HepG2 (cell line): ENCODE measurements around the gene SFXN5.

Experiments
- CHD2 ChIP-seq: IDR thresholded peaks from 2 replicates; pipeline ENCODE4 v1.6.1; 2011; ENCODE audit warnings: low read depth, low read length, improper control_type of control experiment
- HCFC1 ChIP-seq: fragments of 150-350 bp; IDR thresholded peaks from 2 replicates; pipeline ENCODE4 v1.6.1; 2014; ENCODE audit warnings: low read depth, low read length
- SNAPC2 ChIP-seq: sonication (generic); formaldehyde crosslinking; IDR thresholded peaks from 2 replicates; pipeline ENCODE4 v1.8.1; 2022; ENCODE audit warnings: mild to moderate bottlenecking, missing genetic modification reagents
- SRF ChIP-seq: IDR thresholded peaks from 2 replicates; pipeline ENCODE4 v1.6.1; 2011; ENCODE audit warnings: mild to moderate bottlenecking, low read depth, low read length, moderate library complexity
- TF ChIP-seq, protein P1 (sequence below): sonication (generic); formaldehyde crosslinking; IDR thresholded peaks from 2 replicates; pipeline ENCODE4 v1.5.0; 2020; ENCODE audit warnings: mild to moderate bottlenecking, missing genetic modification reagents, moderate library complexity
- TF ChIP-seq, protein P2 (sequence below): sonication (generic); formaldehyde crosslinking; IDR thresholded peaks from 2 replicates; pipeline ENCODE4 v1.4.0; 2020; ENCODE audit warnings: mild to moderate bottlenecking, missing genetic modification reagents
- TF ChIP-seq, protein P3 (sequence below): sonication (generic); formaldehyde crosslinking; IDR thresholded peaks from 2 replicates; pipeline ENCODE4 v1.4.0; 2020; ENCODE audit warnings: missing genetic modification reagents, borderline replicate concordance

DNA sequence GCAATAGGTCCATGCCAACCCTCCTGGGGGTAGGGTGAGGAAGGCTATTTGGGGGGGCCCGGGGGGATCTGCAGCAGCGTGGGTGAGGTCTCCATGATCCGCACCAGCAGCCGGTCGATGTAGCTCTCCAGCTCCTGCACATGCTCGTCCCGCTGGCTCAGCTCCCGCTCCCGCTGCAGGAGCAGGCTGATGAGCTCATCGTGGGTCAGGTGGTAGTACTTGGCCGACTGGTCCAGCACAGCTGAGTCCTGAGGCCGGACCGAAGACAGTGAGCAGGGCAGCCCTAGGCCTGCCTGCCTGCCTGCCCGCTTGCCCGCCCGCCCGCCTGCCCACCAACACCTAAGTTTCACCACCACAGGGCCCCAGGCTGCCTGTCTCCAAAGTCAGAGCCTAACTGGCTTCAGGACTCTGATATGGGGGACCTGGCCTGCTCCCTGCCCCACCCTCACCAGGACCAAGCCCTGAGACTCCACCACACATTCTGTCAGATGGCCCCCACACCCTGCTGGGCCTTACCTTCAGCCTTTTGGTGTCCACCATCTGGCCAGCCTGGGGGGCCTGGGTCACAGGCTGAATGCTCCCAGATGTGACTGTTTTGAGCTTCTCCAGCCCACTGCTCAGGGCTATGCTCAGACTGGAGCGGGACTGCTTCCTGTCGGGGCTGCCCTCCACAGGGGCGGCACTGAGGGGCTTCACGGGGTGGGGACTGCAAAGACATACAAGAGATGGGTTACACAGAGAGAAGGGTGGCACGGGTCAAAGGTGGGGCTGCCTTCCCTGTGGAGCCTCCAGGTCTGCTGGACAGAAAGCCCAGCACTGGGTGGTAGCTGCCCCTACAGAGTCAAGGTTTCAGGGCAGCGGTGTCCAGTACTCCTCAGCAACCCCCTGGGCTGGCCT lies 4.2 kb upstream of the SFXN5 start:
- TF ChIP-seq HCFC1 (no peak), SRF (no peak), SNAPC2 (CRISPR knock-in tag) (no peak), CHD2 (no peak)
- TF ChIP-seq, protein P1, sequence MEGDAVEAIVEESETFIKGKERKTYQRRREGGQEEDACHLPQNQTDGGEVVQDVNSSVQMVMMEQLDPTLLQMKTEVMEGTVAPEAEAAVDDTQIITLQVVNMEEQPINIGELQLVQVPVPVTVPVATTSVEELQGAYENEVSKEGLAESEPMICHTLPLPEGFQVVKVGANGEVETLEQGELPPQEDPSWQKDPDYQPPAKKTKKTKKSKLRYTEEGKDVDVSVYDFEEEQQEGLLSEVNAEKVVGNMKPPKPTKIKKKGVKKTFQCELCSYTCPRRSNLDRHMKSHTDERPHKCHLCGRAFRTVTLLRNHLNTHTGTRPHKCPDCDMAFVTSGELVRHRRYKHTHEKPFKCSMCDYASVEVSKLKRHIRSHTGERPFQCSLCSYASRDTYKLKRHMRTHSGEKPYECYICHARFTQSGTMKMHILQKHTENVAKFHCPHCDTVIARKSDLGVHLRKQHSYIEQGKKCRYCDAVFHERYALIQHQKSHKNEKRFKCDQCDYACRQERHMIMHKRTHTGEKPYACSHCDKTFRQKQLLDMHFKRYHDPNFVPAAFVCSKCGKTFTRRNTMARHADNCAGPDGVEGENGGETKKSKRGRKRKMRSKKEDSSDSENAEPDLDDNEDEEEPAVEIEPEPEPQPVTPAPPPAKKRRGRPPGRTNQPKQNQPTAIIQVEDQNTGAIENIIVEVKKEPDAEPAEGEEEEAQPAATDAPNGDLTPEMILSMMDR (CRISPR knock-in tag) = no peak
- TF ChIP-seq, protein P2, sequence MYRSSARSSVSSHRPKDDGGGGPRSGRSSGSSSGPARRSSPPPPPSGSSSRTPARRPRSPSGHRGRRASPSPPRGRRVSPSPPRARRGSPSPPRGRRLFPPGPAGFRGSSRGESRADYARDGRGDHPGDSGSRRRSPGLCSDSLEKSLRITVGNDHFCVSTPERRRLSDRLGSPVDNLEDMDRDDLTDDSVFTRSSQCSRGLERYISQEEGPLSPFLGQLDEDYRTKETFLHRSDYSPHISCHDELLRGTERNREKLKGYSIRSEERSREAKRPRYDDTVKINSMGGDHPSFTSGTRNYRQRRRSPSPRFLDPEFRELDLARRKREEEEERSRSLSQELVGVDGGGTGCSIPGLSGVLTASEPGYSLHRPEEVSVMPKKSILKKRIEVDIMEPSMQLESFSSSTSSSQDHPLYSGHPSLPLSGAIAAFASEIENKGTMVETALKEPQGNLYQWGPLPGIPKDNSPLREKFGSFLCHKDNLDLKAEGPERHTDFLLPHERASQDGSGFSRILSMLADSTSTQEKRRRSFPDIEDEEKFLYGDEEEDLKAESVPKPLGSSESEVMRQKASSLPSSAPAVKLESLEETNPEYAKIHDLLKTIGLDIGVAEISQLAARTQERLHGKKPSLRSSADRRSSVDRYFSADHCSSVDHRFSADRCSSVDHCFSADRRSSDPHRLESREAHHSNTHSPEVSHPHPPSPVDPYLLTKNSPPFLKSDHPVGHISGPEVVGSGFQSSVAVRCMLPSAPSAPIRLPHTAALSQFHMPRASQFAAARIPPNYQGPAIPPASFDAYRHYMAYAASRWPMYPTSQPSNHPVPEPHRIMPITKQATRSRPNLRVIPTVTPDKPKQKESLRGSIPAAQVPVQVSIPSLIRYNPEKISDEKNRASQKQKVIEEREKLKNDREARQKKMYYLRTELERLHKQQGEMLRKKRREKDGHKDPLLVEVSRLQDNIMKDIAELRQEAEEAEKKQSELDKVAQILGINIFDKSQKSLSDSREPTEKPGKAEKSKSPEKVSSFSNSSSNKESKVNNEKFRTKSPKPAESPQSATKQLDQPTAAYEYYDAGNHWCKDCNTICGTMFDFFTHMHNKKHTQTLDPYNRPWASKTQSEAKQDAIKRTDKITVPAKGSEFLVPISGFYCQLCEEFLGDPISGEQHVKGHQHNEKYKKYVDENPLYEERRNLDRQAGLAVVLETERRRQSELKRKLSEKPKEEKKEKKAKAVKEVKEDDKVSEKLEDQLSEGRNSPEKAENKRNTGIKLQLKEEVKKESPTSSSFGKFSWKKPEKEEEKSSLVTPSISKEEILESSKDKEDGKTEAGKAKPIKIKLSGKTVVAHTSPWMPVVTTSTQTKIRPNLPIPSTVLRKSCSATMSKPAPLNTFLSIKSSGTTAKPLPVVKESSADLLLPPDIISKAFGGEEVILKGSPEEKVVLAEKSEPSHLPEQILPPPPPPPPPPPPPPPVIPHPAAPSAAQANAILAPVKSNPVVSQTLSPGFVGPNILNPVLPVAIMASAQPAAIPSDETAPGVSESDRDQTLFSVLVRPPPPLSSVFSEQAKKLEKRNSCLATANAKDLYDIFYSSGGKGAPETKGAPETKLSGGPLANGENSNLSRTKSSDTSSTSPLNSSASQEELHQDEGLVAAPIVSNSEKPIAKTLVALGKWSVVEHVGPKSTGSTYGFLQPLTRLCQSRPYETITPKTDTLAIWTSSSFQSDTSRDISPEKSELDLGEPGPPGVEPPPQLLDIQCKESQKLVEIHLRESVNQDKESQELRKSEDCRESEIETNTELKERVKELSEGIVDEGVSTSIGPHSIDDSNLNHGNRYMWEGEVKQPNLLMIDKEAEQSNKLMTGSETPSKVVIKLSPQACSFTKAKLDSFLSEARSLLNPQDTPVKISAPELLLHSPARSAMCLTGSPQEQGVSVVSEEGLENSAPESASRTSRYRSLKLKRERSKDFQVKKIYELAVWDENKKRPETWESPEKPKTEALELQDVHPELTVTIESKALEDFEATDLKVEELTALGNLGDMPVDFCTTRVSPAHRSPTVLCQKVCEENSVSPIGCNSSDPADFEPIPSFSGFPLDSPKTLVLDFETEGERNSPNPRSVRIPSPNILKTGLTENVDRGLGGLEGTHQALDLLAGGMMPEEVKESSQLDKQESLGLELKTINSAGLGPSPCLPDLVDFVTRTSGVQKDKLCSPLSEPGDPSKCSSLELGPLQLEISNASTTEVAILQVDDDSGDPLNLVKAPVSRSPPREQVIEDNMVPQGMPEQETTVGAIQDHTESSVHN (CRISPR knock-in tag) = no peak
- TF ChIP-seq, protein P3, sequence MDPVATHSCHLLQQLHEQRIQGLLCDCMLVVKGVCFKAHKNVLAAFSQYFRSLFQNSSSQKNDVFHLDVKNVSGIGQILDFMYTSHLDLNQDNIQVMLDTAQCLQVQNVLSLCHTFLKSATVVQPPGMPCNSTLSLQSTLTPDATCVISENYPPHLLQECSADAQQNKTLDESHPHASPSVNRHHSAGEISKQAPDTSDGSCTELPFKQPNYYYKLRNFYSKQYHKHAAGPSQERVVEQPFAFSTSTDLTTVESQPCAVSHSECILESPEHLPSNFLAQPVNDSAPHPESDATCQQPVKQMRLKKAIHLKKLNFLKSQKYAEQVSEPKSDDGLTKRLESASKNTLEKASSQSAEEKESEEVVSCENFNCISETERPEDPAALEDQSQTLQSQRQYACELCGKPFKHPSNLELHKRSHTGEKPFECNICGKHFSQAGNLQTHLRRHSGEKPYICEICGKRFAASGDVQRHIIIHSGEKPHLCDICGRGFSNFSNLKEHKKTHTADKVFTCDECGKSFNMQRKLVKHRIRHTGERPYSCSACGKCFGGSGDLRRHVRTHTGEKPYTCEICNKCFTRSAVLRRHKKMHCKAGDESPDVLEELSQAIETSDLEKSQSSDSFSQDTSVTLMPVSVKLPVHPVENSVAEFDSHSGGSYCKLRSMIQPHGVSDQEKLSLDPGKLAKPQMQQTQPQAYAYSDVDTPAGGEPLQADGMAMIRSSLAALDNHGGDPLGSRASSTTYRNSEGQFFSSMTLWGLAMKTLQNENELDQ (CRISPR knock-in tag) = no peak
